Measurements from ENCODE around the gene TMEM138. TPM values are rescaled to one million over a fixed set of nuclear protein-coding genes. Genes with fewer than 3 reads are reported as not detected.

The TMEM138 gene
- total RNA-seq, 1 experiment from 2014 or later, result 43.6 TPM

DNA sequence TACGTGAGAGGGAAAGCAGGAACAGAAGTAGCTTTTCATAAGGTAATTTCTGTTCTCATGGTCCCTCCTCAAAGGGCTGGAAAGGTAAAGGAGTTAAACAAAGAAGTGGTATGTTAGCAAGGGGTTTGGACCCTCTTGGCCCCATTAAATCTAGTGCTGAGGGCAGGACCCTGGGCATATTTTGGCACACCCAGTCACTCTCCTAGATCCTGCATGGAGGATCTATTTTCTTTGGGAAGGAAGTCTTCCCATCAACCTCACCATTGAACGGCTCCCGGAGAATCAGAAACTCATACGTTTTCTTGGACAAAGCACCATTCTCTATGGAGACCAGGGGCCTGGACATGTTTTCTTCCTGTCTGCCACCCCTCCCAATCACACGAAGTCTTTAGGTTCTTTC, 41.9 kb downstream of the TMEM138 start:
- Histone ChIP-seq H2BK12ac (ENCODE audit: insufficient read length, low read depth, low read length) (no peak overlapping the region), H2BK120ac (ENCODE audit: low read depth, low read length, poor library complexity, severe bottlenecking) (no peak overlapping the region), H3K79me1 (ENCODE audit: insufficient read depth, low read depth, low read length, poor library complexity, severe bottlenecking) (no peaks in the 10 kb centered on the region), H4K20me1 (ENCODE audit: control insufficient read depth, insufficient read depth, insufficient read length) (no peaks in the 10 kb centered on the region), H2BK15ac (ENCODE audit: low read depth, low read length) (no peak overlapping the region), H3K23ac (ENCODE audit: insufficient read length, low read depth, low read length) (no peak overlapping the region), H2AFZ (ENCODE audit: low read length) (no peak overlapping the region), H3K27me3 (ENCODE audit: insufficient read depth, low read length) (no peaks in the 10 kb centered on the region), H4K91ac (ENCODE audit: insufficient read length, low read depth, low read length) (no peak overlapping the region), H3K23me2 (ENCODE audit: insufficient read length, low read depth, low read length, poor library complexity, severe bottlenecking) (no peaks in the 10 kb centered on the region), H3K27ac (ENCODE audit: insufficient read length, low read depth, low read length) (no peak overlapping the region), H3K56ac (ENCODE audit: insufficient read length, low read depth, low read length) (no peak overlapping the region), H2BK20ac (ENCODE audit: low read depth, low read length, poor library complexity, severe bottlenecking) (no peak overlapping the region), H2BK5ac (ENCODE audit: insufficient read length, low read length) (no peak overlapping the region), H3K4me1 (ENCODE audit: insufficient read depth, low read length) (no peaks in the 10 kb centered on the region), H3K4ac (ENCODE audit: low read depth, low read length) (no peak overlapping the region), H3K79me2 (ENCODE audit: insufficient read depth, low read length) (no peaks in the 10 kb centered on the region), H2AK5ac (ENCODE audit: insufficient read length, low read length) (no peak overlapping the region), H4K8ac (replicated peaks; ENCODE audit: insufficient read length, low read depth, low read length) (no peak overlapping the region), H3K14ac (ENCODE audit: insufficient read depth, low read length) (no peak overlapping the region), H3K9me3 (ENCODE audit: control insufficient read depth, low read depth, low read length) (no peaks in the 10 kb centered on the region), H3K4me2 (ENCODE audit: insufficient read depth, insufficient read length, low read length) (no peak overlapping the region), H3K9ac (ENCODE audit: extremely low read depth, insufficient read length, low read length) (no peak overlapping the region), H4K5ac (ENCODE audit: insufficient read length, low read depth, low read length) (no peak overlapping the region), H3K18ac (ENCODE audit: insufficient read length, low read depth, low read length) (no peak overlapping the region), H3T11ph (ENCODE audit: low read length) (no peak overlapping the region)
- Mint-ChIP-seq H3K36me3 (ENCODE audit: insufficient read depth in 1 of 3, low read depth in 3 of 3) (peaks cover 24 to 65% (median 62%) of the 10 kb centered on the region in 3 experiments), H3K4me3 (no peak overlapping the region), H3K4me1 (no peaks in the 10 kb centered on the region), H3K27ac (no peak overlapping the region), H3K9me3 (no peaks in the 10 kb centered on the region), H3K27me3 (ENCODE audit: low read depth) (no peaks in the 10 kb centered on the region)
- TF ChIP-seq, protein P1, sequence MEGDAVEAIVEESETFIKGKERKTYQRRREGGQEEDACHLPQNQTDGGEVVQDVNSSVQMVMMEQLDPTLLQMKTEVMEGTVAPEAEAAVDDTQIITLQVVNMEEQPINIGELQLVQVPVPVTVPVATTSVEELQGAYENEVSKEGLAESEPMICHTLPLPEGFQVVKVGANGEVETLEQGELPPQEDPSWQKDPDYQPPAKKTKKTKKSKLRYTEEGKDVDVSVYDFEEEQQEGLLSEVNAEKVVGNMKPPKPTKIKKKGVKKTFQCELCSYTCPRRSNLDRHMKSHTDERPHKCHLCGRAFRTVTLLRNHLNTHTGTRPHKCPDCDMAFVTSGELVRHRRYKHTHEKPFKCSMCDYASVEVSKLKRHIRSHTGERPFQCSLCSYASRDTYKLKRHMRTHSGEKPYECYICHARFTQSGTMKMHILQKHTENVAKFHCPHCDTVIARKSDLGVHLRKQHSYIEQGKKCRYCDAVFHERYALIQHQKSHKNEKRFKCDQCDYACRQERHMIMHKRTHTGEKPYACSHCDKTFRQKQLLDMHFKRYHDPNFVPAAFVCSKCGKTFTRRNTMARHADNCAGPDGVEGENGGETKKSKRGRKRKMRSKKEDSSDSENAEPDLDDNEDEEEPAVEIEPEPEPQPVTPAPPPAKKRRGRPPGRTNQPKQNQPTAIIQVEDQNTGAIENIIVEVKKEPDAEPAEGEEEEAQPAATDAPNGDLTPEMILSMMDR (conservative IDR thresholded peaks at IDR 0.05), result no peak
- WGBS (ENCODE audit: extremely low coverage, insufficient read length, low lambda C conversion rate), result no CpG with 5 or more reads among the region's 5 CpGs
- no peak for DNase-seq
